Fibroblast of skin of right quadriceps (primary cell): ENCODE data around the gene SDR42E1.

Experiments
- DNase-seq: peaks from one replicate; pipeline ENCODE4 v3.0.0-alpha.2; 2013

Gene SDR42E1, protein sequence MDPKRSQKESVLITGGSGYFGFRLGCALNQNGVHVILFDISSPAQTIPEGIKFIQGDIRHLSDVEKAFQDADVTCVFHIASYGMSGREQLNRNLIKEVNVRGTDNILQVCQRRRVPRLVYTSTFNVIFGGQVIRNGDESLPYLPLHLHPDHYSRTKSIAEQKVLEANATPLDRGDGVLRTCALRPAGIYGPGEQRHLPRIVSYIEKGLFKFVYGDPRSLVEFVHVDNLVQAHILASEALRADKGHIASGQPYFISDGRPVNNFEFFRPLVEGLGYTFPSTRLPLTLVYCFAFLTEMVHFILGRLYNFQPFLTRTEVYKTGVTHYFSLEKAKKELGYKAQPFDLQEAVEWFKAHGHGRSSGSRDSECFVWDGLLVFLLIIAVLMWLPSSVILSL

GRCh38 chr16:82011199-82011641 is at the start of gene SDR42E1:
TSS of gene SDR42E1 (minus strand) at chr16:82011470. CDS start at chr16:82000858, 10,612 bp downstream.
- DNase-seq: no peak

DNA sequence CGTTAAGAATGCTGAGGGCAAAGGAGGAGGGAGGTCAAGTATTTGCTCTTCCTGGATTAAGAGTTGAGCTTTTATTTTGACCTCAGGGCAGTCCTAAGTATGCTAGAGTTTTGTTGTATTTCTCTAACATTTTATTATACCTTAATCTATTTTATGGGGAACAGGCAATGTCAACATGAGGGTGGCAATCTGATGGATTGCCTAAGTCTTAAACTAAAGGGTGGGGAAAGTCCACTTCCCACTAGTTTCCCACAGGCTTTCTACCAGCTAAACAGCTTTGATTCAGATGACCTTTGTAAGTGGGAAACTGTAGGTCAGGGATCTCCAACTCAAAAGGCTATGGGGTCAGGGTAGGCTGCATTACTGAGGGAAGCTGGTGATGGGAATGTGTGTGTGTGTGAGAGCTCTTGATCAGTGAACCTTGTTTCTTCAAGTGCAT is 48.7 kb upstream of the SDR42E1 start:
- no peak for DNase-seq

GRCh38 chr16:82059161-82059982 is 48.1 kb upstream of the SDR42E1 start:
- no peak for DNase-seq

GRCh38 chr16:82056550-82056896 is 45.3 kb upstream of the SDR42E1 start:
- DNase-seq: no peak

DNA sequence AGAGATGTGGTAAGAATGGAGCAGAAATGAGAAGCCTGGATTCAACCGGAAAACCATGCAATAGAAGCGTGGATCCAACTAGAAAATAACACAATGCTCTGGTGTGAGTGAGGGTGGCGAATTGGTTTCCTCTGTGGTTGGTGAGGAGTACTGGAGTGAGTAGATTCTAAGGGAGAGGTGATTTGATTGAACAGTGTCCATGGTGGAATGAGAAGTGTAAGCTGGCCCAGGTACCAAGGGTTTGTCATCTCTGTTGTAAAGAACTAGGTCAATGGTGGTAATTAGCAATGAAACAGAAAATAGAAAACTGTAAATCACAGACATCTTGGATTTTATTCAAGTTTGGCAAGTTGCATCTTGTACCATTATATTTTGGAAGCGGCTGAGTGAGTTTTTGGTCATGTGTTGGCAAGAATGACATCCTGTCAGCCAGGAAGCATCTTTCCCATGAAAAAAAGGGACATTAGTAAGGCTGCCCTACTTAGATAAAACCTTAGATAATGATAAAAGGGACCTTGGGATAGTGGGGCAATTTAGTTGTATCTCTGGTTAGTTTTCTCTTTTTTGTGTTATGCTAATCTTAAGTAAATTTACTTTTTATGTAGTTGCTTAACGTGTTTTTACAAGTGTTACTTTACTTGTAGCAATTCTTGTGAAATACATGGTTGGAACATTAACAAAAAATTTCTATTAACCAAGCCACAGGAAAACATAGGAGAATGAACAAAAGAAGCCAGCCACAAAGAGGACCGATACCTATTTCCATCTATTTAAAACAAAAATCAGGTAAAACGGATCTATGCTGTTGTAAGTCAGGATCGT is 44.7 kb upstream of the SDR42E1 start:
- no peak for DNase-seq

DNA sequence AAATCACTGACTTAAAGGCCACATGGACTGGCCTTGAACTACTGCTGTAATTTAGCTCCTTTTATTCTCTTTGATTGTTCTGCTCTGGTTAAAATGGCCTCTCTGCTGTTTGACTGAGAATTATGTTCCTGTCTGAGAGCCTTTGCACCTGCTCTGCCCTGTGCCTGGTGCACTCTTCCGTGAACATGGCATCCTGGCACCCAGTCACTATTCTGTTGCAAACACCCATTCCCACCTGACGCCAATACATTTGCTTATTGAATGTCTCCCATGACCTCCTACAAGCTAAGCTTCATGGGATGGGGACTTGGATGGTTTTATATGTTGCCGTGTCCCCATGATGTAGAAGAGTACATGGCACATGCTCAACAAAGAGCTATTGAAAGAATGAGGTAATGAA is 43.8 kb upstream of the SDR42E1 start:
- DNase-seq: no peak

GRCh38 chr16:82051656-82052055 is 40.4 kb upstream of the SDR42E1 start:
- DNase-seq: no peak

- no peak for DNase-seq
These were observed 39.7 kb upstream of the SDR42E1 start for GRCh38 chr16:82050909-82051357.

- no peak for DNase-seq
These were observed 39.2 kb upstream of the SDR42E1 start for GRCh38 chr16:82050506-82050905.

DNA sequence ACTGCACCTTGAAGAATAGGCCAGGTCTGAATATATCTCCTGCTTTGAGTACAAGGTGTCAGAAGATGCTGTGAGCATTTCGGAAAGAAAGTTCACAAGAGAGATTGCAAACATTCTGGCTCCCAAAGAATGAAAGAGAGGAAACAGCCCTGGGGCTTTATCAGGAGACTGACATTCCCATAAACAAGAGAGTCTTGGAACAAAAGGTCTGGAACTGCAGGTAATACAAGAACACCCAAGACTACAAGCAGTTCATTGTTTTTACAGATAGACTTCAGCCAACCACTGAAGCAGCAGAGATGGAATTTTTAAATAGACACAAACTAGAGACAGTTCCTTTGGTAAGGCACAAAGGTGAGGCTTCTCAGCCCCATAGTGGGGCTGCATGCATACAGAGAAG is 38.2 kb upstream of the SDR42E1 start:
- no peak for DNase-seq

DNA sequence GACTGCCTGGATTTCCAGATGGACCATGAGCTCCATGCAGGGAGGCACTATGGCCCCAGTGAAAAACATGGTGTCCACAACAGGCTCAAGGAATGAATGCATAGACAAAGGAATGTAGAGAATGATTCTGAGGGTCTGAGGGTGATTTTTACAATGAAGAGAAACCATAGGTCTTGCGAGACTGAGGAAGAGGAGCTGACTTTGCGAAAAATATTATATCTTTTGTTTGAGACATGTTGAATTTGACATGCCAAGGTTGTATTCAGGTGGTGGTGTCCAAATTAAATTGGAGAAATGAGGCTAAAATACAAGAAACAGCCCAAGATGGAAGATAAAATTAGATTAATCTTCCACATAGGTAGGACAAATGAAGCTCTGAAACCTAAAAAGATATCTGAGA is 36.5 kb upstream of the SDR42E1 start:
- no peak for DNase-seq

DNA sequence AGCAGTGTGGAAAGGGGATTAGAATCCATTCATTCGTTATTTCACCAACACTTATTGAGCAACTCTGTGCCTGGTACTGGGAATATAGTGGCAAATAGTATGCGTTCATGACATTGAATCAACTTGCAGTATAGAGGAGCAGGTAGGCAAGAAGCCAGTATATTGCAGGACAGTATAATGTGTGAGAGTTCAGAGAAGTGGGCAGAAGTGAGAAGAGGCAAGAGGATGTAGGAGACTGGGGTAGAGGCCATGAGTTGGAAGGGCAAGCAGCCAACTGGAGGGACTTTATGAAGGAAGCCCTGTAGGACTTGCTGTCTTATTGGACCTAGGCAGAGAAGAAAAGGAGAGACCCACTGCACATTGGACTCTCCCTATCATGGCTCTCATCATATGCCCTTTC is 36.1 kb upstream of the SDR42E1 start:
- no peak for DNase-seq

- no peak for DNase-seq
These were observed 35.7 kb upstream of the SDR42E1 start for GRCh38 chr16:82046941-82047340.

- DNase-seq: no peak
These were observed 35.3 kb upstream of the SDR42E1 start for GRCh38 chr16:82046541-82046940.

- DNase-seq: no peak
These were observed 34.2 kb upstream of the SDR42E1 start for GRCh38 chr16:82045465-82045864.

- DNase-seq: no peak
These were observed 33.3 kb upstream of the SDR42E1 start for GRCh38 chr16:82044585-82044911.

- peak; percentile 94 for DNase-seq
These were observed 32.7 kb upstream of the SDR42E1 start for GRCh38 chr16:82043680-82044584.

GRCh38 chr16:82042846-82043245 is 31.6 kb upstream of the SDR42E1 start:
- no peak for DNase-seq

DNA sequence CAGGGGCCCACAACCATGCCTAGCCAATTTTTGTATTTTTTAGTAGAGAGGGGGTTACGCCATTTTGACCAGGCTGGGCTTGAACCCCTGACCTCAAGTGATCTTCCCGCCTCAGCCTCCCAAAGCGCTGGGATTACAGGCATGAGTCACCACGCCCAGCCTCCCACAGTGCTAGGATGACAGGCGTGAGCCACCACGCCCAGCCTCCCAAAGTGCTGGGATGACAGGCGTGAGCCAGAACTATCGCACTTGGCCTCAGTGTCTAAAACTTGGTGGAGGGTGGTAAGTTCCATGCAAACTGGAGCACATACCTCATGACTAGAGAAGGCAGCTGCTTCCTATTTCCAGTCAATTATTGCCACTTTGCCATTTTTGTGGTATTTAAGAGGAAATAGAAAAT is 30.9 kb upstream of the SDR42E1 start:
- no peak for DNase-seq

DNA sequence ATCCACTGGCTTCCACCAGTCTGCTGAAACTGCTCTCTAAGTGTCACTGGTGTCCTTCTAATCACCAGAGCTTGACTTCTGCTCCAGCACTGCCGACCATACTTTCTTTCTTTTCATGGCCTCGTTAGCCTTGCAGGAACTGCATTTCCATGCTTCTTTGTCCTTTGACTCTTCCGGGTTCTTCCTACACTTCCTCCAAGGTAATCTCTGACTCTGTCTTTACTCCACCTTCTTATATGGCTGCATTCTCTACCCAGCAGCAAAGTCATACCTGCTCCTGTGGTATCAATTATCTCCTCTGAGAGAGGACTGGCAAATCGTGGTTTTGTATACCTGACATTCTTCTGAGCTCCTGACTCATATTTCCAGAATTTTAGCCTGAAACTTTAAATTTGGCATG is 30.3 kb upstream of the SDR42E1 start:
- DNase-seq: no peak

GRCh38 chr16:82040296-82040695 is 29.0 kb upstream of the SDR42E1 start:
- no peak for DNase-seq

- peak; percentile 53 for DNase-seq
These were observed 26.4 kb upstream of the SDR42E1 start for GRCh38 chr16:82037666-82038065.
